GM18499 (cell line): ENCODE measurements around the gene LAMA3.

Experiments
- ATAC-seq: cut with Tn5 transposase; IDR thresholded peaks from one replicate; pipeline ENCODE4 v1.9.1; 2021; ENCODE audit warnings: moderate number of reproducible peaks; ENCODE audit not compliant: insufficient read depth, unreplicated experiment

LAMA3 gene

DNA sequence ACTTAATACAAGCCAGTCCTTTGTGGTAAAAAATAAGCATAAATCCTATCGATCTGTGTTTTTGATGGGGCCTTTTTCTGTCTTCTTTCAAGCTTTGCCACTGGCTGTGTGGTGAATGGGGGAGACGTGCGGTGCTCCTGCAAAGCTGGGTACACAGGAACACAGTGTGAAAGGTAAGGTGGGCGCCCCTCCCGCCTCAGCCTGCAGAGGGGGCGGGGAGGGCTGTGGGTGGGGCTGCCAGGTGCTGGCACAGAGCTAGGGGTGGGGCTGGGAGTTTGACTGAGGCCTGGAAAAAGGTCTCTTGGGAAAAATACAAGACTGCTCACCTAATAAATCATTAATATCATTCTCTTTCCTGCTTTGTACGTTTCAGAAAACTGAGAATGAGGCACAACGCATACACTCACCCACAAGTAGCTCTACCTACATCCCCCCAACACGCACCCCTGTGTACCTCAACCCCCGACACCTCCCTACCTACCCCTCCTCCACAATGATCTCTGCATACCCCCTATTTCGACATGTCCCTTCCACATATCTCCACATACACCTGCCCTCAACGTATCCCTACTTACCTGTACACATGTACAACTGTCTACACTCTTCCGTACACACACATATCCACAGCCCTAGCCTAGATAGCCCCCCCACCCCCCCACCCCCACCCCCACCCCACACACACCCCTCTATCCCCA, 195.6 kb downstream of the LAMA3 start:
- no peak for ATAC-seq

DNA sequence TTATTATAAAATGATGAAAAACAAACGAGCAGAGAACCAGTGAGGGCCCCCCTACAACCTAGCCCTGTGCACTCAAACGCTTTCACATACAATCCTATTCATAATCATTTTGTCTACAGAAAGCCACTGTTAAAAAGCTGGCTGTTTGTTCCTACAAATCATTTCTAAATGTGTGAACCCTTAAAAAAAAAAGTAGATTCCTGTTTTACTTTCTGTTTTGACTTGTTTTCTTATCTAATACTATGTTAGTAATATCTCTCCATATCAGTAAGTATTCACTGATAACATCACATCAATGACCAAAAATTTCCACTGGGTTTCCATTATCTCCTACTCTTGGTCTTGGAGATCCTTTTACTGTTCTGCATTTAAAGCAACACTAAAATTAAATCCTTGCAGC, 196.5 kb downstream of the LAMA3 start:
- no peak for ATAC-seq

DNA sequence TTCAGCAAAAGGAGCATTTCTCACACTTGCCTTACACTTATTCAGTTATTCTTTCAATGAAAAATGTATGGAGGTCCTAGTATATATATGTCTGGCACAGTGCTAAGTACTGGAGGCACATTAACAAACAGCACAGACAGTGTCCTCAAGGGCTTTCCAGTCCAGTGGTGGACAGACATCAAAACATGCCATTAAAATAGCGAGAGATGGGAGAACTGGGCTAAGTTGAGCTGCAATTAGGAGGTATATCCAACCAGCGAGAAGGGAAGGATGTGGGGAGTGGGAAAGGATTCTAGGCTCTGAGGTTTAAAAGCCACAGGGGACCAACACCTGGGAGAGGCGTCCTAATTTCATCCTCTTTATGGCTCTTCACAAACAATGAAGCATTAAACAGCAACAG, 197.8 kb downstream of the LAMA3 start:
- no peak for ATAC-seq

DNA sequence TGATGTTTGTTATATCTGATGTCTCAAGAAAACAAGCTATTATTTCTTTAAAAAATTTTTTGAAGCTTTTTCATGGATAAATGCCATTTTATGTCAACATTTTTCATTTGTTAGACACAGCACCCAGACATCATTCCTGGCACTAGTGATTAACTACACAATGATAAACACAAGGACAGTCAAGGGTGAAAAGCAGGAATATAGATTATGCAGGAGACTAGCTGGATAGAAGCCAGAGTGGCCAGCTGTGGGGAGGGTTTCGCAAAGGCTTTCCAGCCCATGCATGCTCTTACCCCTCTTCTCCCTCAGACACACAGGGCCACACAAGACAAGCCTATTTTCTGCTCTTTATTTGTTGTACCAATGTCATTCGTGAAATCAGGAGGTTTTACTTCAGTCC, 198.2 kb downstream of the LAMA3 start:
- ATAC-seq: no peak

DNA sequence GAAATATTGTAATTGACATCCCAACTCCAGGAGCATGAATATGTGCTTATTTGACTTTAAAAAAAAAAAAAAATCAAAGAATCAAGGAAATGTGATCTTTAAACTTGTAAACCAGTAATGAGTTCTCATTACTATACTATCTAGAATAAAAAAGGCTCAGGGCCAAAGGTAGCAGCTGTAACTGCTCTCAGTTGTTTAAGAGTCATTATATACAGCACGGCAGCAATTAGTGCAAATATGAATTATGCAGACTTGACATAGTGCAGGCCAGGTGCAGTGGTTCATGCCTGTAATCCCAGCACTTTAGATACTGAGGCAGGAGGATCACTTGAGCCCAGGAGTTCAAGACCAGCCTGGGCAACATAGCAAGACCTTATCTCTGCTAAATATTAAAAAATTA, 199.6 kb downstream of the LAMA3 start:
- ATAC-seq: no peak

DNA sequence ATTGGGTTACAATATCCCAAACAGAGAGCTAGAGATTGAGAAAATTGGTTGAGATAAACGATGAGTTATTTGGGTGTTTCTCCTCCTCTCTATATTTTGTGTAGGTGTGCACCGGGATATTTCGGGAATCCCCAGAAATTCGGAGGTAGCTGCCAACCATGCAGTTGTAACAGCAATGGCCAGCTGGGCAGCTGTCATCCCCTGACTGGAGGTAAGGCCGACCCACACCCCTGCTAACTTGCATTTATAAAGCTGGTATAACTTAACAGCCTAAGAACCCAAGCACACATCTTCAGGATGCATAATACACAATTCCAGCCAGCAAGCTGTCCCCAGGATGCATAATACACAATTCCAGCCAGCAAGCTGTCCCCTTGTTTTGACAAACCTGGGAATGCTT, 200.7 kb downstream of the LAMA3 start:
- no peak for ATAC-seq

DNA sequence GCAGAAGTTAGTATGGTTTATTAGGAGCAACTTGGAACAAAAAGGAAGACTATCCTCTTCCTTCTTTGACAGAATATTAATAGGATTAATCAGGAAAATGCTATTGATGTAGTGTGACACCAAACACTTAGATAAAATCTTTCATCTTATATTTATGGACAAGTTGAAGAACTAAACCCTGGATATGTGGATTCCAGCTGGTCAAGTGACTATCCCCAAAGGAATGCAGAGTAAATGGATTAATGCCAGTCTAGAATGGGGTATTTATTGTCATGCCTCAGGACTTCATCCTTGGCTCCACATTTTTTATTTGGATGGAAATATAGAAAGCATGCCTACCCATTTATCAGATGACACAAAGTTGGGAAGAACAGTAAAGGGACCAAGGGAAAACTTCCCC, 201.3 kb downstream of the LAMA3 start:
- ATAC-seq: no peak

DNA sequence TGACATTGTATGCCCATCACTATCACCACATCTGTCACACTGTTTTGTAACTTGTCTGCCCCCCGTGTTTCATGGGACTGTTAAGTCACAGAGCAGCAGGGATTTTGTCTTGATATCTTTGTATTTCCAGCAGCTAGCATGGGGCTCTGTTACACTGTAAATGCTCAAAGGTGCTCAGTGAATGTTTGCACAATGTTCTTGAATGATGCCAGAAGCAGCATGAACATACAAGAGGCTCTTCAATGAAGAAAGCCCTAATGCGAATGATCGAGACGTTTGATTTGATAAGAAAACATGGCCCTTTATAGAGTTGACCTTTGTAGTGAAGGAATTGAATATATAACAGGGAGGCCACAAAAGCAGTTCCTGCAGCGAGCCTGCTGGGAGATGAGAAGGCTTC, 204.4 kb downstream of the LAMA3 start:
- no peak for ATAC-seq

DNA sequence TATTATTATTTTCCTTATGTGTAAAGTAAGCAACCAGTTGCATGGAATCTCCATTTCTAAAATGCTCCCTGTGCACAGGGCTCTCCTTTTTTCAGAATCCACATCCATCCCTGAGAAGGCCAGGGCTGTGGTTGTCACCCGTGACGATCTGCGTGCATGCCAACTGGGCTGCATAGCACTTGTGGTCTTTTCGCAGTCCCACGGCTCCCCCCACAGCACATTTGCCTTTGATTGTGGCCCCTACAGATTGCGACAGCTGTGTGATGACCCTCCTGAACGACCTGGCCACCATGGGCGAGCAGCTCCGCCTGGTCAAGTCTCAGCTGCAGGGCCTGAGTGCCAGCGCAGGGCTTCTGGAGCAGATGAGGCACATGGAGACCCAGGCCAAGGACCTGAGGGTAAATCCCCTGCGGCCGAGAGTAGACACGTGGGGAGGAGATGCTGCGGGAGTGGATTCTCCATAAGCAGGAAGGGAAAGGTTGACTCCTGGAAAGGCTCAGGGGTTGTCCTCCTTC, 205.5 kb downstream of the LAMA3 start:
- no peak for ATAC-seq

DNA sequence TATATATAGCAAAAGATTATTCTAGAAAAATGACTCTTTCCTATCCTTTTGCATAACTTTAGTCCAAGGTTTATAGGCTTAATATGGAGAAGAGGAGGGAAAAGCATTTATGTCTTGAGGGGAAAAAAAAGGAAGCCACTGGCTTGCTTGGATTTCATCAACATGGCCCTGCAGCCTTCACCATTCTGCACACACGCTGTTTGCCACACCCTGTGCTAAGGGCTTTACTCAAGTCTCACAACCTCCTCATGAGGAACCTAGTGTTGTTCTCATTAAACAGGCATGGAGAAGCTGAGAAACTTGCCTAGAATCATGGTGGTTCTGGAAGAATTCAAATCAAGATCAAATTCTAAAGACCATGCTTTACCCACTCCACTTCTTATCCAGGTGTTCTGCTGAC, 208.0 kb downstream of the LAMA3 start:
- ATAC-seq: no peak

DNA sequence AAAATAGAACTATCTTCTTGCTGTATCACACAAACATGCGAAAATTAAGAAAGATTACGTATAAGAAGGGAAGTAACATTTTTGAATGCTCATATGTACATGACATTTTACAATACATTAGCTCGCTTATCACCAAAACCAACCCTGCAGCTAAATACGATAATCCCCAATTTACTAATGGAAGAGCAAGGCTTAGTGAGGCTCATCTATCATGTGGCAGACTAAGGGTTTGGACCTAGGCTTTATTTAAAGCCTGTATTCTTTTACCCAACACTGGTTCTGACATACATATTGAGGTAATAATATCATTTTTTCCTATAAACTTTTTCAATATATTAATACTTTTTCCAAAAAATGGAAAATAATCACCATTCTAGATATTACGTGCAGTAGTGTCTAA, 208.5 kb downstream of the LAMA3 start:
- ATAC-seq: no peak

DNA sequence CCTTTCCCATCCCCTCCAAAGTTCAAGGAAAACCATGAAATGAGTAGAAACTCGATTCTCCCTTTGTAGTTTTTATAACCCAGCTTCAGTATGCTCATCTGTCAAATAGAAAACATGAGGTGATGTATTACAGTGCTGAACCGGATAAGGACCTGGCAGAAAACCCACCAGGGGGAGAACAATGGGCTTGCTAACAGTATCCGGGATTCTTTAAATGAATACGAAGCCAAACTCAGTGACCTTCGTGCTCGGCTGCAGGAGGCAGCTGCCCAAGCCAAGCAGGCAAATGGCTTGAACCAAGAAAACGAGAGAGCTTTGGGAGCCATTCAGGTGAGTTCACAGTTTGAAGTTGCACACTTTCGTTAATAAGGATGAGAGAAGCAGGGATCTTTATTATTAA, 211.7 kb downstream of the LAMA3 start:
- no peak for ATAC-seq

DNA sequence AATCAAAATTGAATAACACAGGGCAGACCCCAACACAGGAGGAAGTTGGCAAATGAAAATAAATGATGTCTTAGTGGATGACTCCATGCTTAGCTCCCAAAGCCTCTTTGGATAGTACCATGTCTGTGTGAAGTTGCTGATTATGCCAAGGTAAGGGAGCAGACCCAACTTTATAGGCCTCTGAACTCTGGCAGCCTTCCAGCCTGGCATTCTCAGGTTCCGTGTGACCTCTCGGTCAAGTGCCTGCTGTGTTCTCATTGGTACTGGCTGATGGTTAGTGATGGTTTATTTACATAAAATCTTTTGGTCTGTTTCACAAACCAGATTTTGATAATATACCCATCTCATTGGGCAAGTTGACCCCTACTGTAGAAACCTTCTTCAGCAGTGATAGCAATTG, 213.1 kb downstream of the LAMA3 start:
- no peak for ATAC-seq

DNA sequence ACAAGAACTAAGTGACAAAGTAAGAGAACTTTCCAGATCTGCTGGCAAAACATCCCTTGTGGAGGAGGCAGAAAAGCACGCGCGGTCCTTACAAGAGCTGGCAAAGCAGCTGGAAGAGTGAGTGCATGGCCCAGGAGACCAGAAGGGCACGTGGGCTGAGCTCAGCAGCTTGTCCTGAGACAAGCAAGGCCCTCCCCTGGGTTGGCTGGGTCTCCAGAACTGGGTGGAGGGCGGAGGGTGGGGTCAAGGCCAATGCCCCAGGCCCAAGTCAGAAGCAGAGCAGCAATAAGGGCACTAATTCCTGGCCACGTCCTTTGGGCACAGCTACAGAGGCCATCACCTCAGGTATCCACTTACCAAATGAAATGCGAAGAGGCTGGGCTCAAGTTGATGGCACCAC, 214.7 kb downstream of the LAMA3 start:
- no peak for ATAC-seq

DNA sequence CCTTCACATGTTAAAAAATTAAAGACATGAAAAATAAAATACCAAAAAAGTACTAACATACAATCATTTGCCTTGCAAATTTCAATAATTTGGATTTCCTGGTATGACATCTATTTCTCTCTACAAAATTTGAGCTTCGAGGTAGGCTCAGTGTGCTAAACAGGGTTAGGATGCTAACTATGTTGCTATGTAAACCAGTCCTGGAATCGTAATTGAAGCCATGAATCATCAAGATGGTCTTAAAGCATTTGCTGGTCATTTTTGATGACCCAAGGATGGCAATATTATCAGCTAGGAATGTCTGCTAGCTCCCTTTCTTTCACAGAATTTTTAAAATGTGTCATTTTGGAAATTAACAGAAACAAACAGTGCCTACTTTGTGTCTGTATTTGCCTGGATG, 217.4 kb downstream of the LAMA3 start:
- no peak for ATAC-seq

DNA sequence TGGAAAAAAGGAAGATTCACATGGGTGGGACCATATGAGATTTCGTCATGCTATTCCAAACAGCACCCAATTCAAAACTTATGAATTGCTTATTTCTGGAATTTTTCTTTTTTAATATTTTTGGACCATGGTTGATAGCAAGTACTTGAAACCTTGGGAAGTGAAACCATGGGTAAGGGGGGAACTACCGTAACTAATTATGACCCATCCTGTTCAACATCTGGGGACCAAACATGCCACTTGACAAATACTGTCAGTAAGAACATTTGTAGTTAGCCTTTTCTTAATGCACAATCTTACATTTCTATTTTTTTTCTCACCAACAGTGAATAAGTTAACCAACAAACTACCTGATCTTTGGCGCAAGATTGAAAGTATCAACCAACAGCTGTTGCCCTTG, 219.6 kb downstream of the LAMA3 start:
- no peak for ATAC-seq

DNA sequence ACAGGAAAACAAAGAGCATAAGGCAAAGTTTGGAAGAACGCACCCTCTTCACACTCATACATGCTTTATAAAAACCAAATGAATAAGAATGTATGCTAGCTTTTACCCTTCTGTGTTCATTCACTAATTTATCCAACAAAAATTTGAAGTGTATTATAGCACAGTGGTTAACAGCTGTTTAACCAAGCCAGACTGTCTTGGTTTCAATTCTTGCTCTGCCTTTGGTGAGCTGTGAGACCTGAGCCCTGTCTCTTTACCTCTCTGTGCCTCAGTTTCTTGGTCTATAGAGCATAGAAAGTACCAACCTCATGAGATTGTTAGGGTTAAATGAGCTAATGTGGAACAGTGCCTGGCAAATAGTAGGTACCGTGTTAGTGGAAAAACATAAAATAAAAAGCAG, 220.8 kb downstream of the LAMA3 start:
- ATAC-seq: no peak

DNA sequence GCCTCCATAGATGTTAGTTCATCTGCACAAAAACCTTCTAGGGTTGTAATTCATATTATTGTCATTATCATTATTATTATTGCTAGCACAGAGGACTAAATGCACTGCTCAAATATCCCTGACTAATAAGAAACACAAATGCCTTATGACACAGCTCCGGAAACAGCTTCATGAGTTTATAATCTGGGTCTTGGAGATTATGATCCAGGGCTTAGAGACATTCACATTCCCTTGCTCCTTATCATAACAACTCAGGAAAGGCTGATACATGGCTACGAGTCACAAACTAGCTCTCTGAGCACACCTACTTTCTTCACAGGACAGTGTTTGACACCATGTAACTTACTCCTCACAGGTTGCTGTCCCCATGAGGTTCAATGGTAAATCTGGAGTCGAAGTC, 223.1 kb downstream of the LAMA3 start:
- ATAC-seq: no peak

DNA sequence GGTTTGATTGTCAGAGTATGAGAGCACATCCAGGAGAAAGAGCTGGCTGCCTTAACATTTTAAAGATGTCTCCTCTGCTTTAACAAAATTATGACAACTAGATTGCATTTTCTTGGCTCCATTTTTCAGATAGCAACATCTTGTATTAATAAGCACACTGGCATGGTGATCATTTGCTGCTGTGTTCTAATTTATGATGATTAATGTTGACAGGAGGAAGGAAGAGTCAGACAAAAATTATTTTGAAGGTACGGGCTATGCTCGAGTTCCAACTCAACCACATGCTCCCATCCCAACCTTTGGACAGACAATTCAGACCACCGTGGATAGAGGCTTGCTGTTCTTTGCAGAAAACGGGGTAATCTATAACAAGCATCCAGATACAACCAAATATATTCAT, 227.1 kb downstream of the LAMA3 start:
- no peak for ATAC-seq

DNA sequence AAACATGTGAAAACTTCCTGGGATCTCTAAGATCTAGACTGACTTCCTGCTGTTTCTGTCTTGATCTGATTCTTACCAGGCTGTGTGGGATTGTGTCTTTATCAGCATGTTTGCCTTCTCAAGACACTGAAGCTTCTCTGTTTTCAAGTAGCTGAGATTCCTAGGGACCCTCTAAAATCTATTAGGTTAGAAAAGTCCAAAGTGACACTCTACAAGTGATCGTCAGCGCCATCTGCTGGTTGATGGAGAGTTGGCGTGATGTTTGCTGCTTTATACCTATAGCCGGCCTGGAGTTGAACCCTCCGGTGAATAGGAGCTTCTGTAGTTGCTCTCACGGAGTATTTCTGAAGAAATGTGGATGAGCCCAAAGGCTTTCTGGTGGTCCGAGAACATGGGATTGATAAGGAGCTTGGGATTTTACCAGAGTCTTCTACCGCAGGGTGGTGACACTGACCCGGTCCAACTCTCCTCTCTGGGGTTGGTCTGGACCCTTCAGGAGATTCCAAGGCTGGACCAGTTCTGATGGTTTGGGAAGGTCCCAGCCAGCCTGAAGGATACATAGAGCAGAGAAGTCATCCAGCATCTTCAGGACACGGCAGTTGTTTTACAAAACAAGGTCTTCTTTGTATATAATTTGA, 229.3 kb downstream of the LAMA3 start:
- no peak for ATAC-seq

DNA sequence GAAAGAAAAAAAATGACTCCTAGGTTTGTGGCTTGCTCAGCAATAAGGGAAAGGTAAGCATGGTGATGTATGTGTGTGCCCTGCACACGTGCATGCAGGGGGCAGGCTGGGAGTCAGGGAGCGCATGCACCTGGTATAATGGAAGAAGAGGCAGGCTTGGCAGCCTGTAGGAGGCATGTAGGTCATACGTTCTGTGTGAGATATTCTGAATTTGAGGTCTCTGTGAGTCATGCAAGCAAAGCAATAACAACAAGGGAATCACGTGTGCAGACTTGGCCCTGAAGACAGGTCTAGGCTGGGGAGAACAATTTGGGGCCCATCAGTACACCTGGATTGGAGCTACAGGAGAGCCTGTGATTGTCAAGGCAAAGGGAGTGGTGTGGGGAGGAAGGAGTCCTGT, 230.8 kb downstream of the LAMA3 start:
- ATAC-seq: no peak

DNA sequence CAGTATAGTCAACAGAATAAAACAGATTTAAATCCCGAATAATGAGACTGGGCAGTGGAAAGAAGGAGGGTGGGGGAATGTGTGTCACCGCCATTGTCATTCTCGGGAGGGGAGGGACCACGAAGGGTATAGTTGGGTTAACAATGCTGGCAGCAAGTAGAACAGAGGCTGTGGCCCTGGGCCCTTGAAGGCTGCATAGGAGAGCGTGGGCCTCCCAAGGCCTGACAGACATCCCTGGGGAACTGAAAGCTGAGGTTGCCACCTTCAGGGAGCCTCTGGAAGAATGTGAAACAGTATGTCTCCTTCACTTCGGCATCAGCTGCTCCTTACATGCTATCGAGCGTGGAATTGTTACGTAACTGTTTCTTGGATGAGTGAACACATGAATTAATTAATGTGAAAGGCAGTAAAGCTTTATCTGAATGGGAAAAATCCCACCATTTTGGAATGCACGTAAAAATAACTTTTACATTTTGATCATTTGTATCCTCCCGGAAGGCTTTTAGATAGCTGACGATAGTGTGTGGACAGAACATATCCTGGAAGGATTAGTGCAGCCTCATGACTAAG, 232.5 kb downstream of the LAMA3 start:
- no peak for ATAC-seq
